Measurements from ENCODE around the gene TTC7B.

TTC7B gene

DNA sequence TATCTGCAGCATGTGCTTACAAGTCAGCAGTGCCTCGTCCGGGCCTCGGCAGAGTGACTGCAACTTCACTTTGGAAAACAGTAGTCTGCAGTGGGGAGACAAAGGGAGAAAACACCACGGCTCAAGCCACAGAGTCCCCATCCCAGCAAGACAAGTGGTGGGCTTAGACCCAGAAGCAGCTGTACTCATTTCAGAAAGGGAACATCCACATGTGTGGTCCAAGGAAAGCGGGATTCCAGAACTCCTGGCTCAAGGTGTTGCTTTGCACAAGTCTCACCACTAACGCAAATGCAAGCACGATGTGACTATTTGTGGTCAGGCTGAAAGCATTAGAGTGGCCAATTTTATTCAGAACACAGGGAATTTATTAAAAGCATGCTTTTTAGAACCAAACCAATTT, 198.3 kb downstream of the TTC7B start:
- DNase-seq (ENCODE audit: low read depth in 2 of 2), result no peak

DNA sequence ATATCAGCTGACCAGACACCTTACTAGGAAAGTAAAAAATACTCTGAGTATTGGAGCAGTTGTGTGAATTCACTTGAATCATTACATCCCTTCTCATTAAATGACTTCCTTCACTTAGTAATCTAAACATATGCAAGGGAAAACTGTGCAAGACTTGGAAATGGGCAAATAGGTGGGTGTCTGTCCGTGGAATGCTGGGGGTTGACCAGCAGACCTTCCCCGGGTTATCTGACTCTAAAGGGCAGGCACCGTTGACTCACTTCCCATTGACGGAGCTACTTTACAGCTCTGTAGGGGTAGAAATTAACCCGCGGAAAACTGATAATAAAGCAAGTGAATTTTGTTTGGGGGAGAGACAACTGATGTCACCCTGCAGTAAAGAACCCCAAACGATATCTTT, 199.3 kb downstream of the TTC7B start:
- DNase-seq (ENCODE audit: low read depth in 2 of 2), result no peak

DNA sequence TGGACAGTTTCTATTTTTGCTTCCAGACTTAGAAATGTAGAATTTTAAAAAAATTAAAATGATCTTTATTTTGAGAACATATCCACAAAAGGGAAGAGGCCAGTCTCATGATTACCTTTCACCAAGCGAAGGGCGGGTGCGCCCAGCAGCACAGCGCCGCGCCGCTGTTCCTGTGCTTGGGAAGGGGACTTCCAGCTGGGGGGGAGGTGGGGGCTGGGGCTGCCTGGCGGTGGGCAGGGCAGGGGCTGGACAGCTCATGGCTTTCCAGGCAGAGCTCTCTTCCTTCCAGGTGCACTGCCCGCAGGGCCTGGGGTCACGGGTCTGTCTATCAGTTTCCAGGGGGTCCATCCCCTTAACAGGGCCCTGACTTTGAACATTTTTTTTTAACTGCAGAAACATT, 199.9 kb downstream of the TTC7B start:
- no peak for DNase-seq (ENCODE audit: low read depth in 2 of 2)

DNA sequence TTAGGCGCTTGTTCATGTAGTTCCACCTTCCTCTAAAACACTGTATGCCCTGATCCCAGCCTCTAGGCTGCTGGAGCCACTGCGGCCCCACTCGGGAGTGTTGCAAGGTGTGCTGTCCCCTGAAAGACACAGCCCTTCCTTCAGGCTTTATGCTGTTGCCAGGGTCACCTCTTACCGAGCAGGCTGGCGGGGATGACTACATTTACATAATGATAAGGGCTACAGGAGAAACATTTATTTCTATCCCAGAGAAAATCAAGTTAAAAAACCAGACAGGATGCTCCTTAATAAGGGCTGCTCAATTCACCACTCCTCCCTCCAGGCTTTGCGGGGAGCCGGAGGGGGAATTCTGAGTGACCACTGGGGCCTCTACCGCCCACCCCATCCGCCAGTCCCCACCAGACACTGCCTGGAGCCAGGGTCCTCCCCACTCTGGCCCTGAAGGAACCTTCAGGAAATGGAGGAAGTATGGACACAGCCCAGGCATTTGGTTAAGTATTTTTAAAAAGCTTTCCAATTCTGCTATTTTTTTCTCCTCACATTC, 200.6 kb downstream of the TTC7B start:
- DNase-seq (ENCODE audit: low read depth in 2 of 2), result no peak

DNA sequence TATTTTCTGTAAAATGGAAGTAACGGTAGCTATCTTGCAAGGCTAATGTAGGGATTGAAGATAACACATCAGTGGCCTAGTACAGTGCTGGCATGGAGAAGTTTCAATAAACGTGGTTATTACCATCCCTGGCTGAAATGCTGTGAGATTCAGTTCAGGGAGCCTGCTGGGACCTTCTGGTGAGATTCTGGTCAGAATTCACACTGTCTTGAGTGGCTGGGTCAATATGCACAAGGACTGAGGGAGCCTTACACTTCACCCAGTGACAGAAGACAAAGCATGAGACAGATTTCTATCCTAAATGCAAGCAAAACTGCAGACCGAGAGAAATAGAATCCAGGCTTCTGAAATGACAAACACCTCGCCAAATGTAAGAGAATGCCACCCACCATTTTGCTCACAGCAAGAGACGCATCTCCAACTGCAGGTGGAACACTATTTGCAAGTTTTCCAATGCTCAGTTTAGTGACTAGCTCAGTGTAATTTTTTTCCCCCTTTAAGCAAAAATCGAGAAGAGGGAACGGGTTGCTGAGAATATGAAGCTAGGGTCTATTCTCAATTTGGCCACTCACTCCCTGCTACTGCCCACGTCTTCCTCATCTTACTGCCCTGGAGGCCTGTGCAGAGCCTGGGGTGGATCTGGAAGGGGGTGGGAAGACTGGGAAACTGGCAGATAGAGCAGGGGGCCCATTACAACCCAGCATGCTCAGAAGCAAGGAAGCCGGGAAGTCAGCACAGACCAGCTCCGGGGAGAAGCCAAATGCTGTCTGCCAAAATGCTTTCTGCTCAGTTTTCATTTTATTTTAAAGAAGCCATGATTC, 201.3 kb downstream of the TTC7B start:
- no peak for DNase-seq (ENCODE audit: low read depth in 2 of 2)

DNA sequence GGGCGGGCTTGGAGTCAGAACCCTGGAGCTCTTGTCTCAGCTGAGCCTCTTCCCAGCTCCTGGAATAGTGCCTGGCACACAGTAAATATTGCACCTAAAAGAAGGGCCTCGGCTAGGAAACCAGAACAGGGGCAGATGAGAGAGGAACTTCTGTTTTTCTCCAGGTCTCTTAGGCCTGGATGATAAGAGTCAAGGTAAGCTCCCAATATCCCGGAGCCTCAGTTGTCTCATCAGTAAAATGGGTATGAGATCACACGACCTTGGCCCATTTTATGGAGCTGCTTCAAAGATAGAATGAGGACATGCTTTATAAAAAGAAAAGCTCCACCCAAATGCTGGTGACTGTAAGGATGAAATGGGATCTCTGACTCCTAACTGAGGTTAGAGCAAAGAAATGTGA, 202.2 kb downstream of the TTC7B start:
- no peak for DNase-seq (ENCODE audit: low read depth in 2 of 2)

DNA sequence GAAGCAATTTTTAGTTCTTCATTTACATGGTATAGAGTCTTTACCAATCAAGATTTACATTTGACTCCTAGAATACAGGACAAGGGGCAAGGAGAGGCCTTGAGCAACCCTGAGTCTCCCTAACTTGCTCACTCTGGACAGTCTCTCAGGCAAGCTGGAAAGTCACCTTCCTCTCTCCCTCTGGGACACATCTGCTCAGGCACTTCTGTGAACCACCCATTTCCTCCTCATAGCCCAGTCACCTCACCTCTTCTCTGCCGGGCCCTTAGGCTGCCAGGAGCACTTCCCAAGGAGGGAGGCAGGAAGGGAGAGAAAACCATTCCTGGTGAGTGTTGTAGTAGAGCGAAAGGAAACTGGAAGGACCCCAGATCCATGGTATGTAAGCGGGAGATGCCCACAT, 202.8 kb downstream of the TTC7B start:
- no peak for DNase-seq (ENCODE audit: low read depth in 2 of 2)

DNA sequence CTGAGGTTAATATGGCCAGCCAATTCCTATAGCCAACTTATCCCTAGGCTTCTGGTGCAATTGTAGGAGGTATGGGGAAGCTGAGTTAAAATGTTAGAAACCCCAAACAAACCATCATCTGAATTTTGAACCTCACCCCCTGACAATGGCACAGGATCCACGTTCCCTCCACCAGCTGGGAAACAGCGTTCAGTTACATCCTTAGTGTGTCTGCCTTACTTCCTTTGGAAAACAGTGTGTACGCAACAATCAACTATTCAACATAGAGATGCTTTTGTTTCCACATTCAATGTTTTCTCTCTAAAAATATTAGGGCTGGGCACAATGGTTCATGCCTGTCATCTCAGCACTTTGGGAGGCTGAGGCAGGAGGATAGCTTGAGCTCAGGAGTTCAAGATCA, 203.4 kb downstream of the TTC7B start:
- no peak for DNase-seq (ENCODE audit: low read depth in 2 of 2)

DNA sequence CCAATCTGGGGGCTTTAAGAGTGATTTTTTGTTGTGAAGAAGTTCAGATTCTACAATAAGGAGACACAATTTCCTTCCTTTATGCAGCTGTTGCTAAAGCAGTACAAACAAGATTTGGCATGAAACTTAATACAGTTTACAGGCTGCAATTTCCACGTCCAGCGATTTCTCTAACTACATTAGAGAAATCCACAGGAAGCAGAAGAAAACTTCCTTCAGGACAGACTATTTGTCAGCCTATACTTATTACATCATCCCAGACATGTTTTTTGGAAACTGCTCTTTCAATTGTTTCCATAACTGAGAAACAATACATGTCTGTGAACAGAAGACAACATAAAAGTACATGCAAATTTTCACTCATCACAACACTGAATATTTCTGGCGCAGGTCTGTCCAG, 204.3 kb downstream of the TTC7B start:
- no peak for DNase-seq (ENCODE audit: low read depth in 2 of 2)

DNA sequence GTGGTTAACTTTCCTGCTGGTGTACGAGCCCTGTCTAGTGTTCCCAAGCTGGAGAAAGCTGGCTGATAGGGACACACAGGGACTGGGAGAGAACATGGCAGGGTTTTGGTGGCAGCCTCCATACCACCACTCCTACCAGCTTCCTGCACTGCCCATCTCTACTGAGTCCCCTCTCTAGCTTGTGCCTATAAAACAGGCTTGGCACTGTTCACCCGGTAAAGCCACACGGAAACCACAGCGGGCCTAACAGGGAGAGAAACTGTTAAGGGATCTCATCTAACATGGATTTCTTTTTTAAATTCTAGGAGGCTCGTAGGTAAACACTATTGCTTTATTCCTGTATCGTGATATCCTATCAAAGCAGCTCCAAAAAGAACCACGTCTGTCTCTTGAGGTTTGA, 204.7 kb downstream of the TTC7B start:
- no peak for DNase-seq (ENCODE audit: low read depth in 2 of 2)

DNA sequence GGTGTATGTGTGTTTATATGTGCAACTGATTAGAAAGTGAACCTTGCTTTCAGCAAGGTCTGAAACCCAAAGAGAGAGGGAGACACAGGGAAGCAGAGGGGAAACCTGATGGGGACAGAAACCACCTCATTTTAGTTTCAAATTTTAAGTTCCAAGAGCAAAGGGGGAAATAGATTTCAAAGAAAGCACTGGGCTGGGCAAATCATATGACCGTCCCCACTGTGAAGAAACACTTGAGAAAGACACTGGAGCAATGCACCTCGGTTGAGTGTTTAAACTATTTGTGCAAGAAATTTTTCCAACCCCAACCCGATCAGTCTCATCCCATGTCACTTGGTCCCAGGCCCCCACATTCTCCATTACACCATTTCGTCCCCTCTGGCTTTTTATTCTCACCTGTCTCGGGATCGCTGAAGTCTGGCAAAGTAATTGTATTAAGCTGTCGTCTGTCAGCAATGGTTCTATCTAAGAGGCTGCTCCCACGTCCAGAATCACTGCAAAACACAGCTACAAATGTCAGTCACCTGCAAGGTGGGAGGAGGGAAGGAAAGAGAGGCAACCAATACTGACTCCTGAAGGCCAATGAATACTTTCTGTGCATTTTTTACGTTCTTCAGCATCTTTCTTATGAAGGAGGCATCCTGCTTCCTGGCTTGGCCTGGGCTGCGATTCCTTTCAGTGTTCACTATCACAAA, 205.7 kb downstream of the TTC7B start:
- no peak for DNase-seq (ENCODE audit: low read depth in 2 of 2)

DNA sequence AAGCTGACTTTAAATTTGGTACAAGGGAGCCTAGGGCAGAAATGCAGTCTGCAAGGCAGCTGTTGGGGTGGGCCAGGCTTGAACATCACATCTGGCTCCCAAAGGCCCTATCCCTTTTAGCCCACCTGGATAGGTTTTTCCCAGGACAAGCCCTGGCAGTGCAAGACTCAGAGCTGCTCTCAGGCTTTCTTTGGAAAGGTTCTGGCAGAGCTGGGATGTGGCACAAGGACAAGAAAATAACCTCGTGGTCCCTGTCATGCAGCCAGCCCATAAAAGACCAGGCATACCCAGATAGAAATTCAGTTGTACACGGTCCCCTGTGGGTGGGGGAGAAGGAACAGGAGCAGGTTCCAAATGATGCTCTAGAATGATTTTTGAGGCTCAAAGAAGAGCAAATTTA, 206.9 kb downstream of the TTC7B start:
- no peak for DNase-seq (ENCODE audit: low read depth in 2 of 2)

DNA sequence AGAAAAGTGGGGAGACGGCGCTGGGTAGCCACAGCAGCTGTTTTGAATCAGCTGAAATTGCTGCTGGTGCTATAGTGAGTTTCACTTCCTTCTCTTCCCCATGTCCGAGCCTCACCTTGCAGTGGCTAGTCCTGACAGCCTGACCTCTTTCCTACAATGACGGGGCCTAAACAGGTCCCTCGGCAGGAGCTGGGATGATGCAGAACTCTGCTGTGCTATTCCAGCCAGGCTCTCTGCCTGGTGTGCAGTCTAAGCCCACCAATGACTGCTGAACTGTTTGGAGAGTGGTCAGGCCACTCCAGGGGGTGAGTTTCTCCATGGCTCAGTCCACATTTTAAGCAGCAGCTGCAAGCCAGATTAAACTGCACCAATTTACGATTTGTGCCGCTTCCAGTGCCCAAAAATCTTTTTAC, 207.3 kb downstream of the TTC7B start:
- DNase-seq (ENCODE audit: low read depth in 2 of 2), result no peak

DNA sequence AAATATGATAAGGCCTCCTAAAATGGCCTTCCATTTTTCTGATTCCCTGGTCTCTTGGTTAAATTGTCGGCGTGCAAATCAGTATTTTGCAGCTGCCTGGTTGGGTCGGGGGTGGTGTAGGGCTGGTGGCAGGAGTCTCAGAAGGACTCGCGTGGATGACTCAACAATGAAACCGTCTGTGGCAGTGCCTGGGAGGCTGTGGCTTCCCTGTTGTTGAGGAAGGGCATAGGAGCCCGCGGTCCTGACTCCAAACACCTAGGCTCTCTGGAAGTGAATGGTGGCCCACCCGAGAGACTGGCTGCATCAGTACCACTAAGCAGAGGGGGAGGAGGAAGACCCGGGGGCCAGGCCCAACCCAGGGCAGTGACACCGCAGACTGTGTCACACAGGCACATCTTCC, 207.9 kb downstream of the TTC7B start:
- DNase-seq (ENCODE audit: low read depth in 2 of 2), result no peak

DNA sequence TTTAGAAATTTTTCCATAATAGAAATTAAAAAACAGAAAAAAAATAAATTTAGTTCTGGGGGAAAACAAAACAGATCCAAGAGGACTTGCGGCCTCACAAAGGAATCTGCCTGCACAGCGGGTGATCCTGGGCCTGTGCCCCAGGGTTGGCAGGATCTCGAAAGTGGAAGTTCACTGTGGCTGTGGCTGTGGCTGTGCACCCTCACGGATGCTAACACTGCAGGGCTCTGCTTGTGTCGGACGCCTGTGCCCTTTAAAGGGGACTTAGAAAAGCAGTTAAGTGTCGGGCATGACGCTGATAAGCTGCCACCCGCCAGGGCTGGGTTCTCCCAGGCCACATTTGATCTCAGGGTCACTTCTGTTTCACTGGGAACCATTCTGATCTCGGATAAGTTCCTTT, 209.1 kb downstream of the TTC7B start:
- no peak for DNase-seq (ENCODE audit: low read depth in 2 of 2)

DNA sequence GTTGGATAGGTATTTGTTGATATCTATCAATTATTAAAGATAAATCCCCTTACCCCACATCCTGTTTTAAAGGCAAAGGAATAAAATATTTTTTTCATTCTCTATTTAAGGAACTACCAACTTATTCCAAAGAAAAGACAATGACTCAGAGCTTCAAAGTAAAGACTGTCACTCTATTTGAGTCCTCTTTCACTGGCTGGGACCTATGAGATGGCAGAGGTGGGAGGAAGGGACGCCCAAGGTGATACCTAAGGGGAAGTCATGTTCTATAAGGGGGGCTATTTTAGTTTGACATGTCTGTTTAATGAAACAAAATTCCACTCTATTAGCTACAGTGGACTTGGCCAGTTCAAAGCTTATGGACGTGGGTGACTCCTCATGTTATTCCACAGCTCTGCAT, 209.8 kb downstream of the TTC7B start:
- no peak for DNase-seq (ENCODE audit: low read depth in 2 of 2)

DNA sequence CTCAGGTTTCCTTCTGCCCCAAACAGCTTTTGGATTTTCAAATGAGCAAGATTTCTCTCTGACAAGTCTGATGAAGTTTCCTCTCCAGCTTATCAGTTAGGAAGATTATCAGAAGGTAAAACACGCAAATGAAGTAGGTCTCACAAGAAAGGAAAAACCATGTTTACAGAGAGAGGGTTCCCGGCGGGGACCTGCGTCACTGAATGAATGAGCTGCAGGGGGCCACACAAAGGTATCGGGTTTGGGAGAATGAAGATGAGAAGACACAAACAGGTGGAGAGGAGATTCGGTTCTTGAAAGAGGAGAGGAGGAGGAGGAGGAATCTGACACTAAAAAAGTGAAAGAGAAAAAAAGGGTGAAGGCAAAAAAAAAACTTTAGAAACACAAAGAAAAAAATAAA, 210.8 kb downstream of the TTC7B start:
- no peak for DNase-seq (ENCODE audit: low read depth in 2 of 2)

DNA sequence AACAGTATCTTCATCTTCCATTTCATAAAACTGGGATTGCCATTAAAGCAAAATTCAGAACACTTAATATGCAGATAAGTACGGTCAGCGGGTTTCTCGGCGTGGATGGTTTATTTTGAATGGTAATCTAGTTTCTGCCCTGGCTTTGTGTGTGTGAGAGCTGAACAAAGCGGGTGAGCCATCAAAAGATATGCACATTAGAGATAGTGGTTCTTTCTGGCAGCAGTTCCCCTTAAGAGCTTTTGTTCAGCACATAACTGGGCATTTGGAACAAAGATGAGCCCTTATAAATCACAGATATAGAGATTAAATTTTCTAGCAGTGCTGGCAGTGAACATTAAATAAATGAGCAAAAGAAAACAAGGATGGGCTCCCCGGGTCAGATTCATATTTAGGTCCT, 211.9 kb downstream of the TTC7B start:
- DNase-seq (ENCODE audit: low read depth in 2 of 2), result no peak

DNA sequence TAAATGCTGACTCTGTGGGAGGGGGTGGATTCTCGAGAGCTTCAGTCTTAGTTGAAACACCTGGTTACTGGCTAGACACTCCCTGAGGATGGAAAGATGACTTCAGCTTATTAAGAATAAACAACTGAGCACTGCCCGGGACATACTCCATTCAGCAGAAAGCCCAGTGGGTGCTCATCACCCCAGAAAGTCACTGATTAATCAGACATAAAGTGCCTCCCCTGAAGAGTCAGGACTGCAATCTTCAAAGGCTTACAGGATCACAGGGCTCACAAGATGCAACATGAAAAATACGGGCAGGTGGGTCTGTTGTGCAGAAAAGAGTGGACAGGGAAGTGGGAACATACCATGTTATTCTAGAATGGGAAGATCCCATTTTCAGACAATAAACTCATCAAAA, 212.4 kb downstream of the TTC7B start:
- no peak for DNase-seq (ENCODE audit: low read depth in 2 of 2)

DNA sequence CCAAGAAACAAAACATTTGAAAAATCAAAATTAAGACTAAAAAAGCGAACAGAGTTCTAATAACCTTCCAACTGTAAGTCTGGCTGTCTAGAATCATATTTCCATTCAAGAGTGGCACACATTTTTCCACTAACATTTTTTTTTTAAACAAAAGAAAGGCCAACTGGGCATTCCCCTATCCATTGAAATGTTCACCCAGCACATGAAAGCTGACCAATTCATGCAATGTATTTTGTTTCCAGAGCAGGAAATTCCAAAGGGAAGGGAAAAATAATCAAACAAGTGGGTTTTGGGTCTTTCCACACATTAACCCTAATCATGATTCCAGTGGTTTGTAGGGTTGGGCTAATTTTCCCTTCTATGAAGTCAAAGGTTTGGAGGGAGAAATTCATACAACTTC, 212.9 kb downstream of the TTC7B start:
- DNase-seq (ENCODE audit: low read depth in 2 of 2), result no peak

DNA sequence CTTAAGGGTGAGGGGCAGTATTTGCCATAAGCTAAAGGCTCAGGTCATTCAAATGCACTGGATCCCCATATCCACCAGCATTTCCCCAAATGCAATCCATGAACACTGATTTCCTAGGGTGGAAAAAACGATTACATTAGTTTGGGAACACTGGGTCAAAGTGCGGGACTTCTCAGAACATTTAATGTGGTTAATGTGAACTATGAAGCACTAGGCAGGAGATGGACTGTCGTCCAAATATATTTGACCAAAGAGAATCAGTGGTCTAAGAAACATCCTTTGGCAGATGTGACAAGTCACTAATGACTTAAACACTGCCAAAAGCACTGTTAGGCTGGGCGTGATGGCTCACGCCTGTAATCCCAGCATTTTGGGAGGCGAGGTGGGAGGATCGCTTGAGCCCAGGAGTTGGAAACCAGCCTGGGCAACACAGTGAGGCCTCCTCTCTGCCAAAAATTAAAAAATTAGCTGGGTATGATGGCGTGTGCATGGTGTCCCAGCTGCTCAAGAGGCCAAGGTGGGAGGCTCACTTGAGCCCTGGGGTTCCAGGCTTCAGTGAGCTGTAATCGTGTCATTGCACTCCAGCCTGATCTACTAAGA, 214.0 kb downstream of the TTC7B start:
- no peak for DNase-seq (ENCODE audit: low read depth in 2 of 2)

DNA sequence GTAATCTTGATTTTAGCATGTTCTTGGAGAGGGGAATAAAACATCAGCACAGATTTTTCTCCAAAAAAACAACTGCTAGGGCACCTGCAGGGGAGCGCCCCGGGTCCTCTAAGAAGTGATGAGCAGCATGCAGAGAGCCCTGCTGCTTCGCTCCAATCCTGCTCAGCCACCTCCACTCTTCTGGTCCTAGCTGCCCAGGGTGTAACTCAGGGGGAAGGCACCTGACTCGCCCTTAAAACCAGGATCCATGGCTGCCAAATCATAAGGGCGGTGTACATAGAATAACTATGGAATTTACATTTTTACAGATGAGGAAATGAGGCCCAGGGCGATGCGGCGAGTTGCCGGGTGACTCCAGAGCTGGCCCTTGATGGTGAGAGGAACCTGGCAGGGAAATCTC, 214.7 kb downstream of the TTC7B start:
- no peak for DNase-seq (ENCODE audit: low read depth in 2 of 2)

DNA sequence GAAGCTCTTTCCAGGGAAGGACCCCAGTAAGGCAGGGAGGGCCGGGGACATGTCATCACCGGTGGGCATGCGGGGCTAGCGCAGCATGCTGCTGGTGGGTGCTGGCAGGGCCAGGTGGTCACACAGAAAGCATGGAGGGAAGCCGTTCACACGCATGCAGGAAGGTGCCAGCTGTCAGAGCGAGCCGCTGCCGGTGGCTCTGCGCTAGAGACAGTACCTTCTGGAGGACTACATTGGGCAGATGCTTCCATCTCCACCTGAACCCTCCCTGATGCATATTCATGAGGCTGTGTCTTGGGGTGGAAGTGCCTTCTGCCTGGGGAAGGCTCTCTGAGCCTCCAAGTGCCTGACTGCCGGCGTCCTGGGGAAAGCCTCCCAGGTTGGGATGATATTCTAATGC, 215.6 kb downstream of the TTC7B start:
- no peak for DNase-seq (ENCODE audit: low read depth in 2 of 2)
